ENCODE measurements around the gene GUCY1B1. TPM values are rescaled to one million over a fixed set of nuclear protein-coding genes. Genes with fewer than 3 reads are reported as not detected.

The GUCY1B1 gene
- polyA plus RNA-seq, 1 donor from 2014 or later = 13.6 TPM

DNA sequence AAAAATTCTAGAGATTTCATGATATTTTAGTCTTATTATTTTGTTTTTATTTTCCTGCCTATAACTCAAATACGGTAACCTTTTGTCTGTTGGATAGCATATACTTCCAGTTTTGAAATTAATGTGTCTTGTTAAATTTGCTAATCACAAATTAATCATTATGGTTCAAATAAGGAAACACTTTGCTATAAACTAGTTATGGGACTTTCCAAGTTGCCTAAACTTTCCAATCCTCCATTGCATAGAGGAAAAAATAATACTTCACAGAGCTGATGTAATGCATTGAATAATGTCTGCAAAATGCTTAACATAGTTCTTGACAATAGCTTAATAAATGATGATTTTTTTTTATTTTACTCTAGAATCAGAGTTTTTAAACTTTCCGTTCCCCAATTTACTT is 4.7 kb downstream of the GUCY1B1 start:
- H3K9me3 ChIP-seq (ENCODE audit: low read length) = no peaks in the 10 kb centered on the region
- H2AFZ ChIP-seq (ENCODE audit: low read depth, low read length) = no peak overlapping the region
- H3K27me3 ChIP-seq (ENCODE audit: insufficient read depth, low read depth, low read length) = peaks cover 14% of the 10 kb centered on the region
- no peaks in the 10 kb centered on the region for H3K9me2 ChIP-seq (ENCODE audit: insufficient read depth, low read length)
- H3K4me2 ChIP-seq (ENCODE audit: low read length) = no peak overlapping the region
- H3F3A ChIP-seq (ENCODE audit: insufficient read depth, low read length, poor library complexity, severe bottlenecking) = no peaks in the 10 kb centered on the region
- no peaks in the 10 kb centered on the region for H3K36me3 ChIP-seq (ENCODE audit: insufficient read depth, low read length)
- H4K20me1 ChIP-seq (ENCODE audit: insufficient read depth) = no peaks in the 10 kb centered on the region
- TF ChIP-seq SMC3 (conservative IDR thresholded peaks at IDR 0.05; ENCODE audit: poor library complexity) (no peak), EZH2 (IDR thresholded peaks at IDR 0.05; ENCODE audit: borderline replicate concordance, insufficient read depth, low read length, poor library complexity, severe bottlenecking) (no peak), MXI1 (conservative IDR thresholded peaks at IDR 0.05; ENCODE audit: poor library complexity, severe bottlenecking) (no peak), RAD21 (conservative IDR thresholded peaks at IDR 0.05) (no peak), EP300 (conservative IDR thresholded peaks at IDR 0.05; ENCODE audit: poor library complexity, severe bottlenecking) (no peak), POLR2AphosphoS5 (IDR thresholded peaks at IDR 0.05) (no peak), REST (IDR thresholded peaks at IDR 0.05; ENCODE audit: borderline replicate concordance) (no peak), TAF1 (IDR thresholded peaks at IDR 0.05; ENCODE audit: low read depth) (no peak)
- TF ChIP-seq, protein P1, sequence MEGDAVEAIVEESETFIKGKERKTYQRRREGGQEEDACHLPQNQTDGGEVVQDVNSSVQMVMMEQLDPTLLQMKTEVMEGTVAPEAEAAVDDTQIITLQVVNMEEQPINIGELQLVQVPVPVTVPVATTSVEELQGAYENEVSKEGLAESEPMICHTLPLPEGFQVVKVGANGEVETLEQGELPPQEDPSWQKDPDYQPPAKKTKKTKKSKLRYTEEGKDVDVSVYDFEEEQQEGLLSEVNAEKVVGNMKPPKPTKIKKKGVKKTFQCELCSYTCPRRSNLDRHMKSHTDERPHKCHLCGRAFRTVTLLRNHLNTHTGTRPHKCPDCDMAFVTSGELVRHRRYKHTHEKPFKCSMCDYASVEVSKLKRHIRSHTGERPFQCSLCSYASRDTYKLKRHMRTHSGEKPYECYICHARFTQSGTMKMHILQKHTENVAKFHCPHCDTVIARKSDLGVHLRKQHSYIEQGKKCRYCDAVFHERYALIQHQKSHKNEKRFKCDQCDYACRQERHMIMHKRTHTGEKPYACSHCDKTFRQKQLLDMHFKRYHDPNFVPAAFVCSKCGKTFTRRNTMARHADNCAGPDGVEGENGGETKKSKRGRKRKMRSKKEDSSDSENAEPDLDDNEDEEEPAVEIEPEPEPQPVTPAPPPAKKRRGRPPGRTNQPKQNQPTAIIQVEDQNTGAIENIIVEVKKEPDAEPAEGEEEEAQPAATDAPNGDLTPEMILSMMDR (IDR thresholded peaks at IDR 0.05; ENCODE audit: poor library complexity, severe bottlenecking) = no peak
- H3K79me2 ChIP-seq (replicated peaks; ENCODE audit: insufficient read depth, low read length) = no peaks in the 10 kb centered on the region
- no peak overlapping the region for H3K27ac ChIP-seq (ENCODE audit: low read length)
- H3K4me3 ChIP-seq (ENCODE audit: low read length) = no peak overlapping the region
- no peak overlapping the region for H3K9ac ChIP-seq (ENCODE audit: low read length)

GRCh38 chr4:155765149-155765548 is 6.3 kb downstream of the GUCY1B1 start:
- no peak for TF ChIP-seq RAD21 (conservative IDR thresholded peaks at IDR 0.05)
- TF ChIP-seq POLR2AphosphoS5 (IDR thresholded peaks at IDR 0.05) = no peak
- TF ChIP-seq TAF1 (IDR thresholded peaks at IDR 0.05; ENCODE audit: low read depth) = no peak
- no peak for TF ChIP-seq REST (IDR thresholded peaks at IDR 0.05; ENCODE audit: borderline replicate concordance)
- no peak for TF ChIP-seq SMC3 (conservative IDR thresholded peaks at IDR 0.05; ENCODE audit: poor library complexity)
- TF ChIP-seq EP300 (conservative IDR thresholded peaks at IDR 0.05; ENCODE audit: poor library complexity, severe bottlenecking) = no peak
- no peak for TF ChIP-seq MXI1 (conservative IDR thresholded peaks at IDR 0.05; ENCODE audit: poor library complexity, severe bottlenecking)
- TF ChIP-seq EZH2 (IDR thresholded peaks at IDR 0.05; ENCODE audit: borderline replicate concordance, insufficient read depth, low read length, poor library complexity, severe bottlenecking) = no peak
- TF ChIP-seq, protein P1 (IDR thresholded peaks at IDR 0.05; ENCODE audit: poor library complexity, severe bottlenecking) = no peak
- Histone ChIP-seq H3K27me3 (ENCODE audit: insufficient read depth, low read depth, low read length) (peaks cover 5% of the 10 kb centered on the region), H3K9ac (ENCODE audit: low read length) (no peak overlapping the region), H3K27ac (ENCODE audit: low read length) (no peak overlapping the region), H3K4me2 (ENCODE audit: low read length) (no peak overlapping the region), H2AFZ (ENCODE audit: low read depth, low read length) (no peak overlapping the region), H3K4me3 (ENCODE audit: low read length) (no peak overlapping the region), H3K9me2 (ENCODE audit: insufficient read depth, low read length) (no peaks in the 10 kb centered on the region), H4K20me1 (ENCODE audit: insufficient read depth) (no peaks in the 10 kb centered on the region), H3K36me3 (ENCODE audit: insufficient read depth, low read length) (no peaks in the 10 kb centered on the region), H3F3A (ENCODE audit: insufficient read depth, low read length, poor library complexity, severe bottlenecking) (no peaks in the 10 kb centered on the region), H3K9me3 (ENCODE audit: low read length) (no peaks in the 10 kb centered on the region), H3K79me2 (replicated peaks; ENCODE audit: insufficient read depth, low read length) (no peaks in the 10 kb centered on the region)
